ENCODE results near the gene TCTN3.
"Not testable (repeated sequence)": the region's sequence is repeated elsewhere in the genome, so short reads cannot be mapped to it uniquely, and the experiment has no call there.

TCTN3 gene

GRCh38 chr10:95693668-95694534, at the start of gene TCTN3:
TCTN3 (minus strand) TSS chr10:95693927; CDS start chr10:95693899, 28 bp downstream.
- DNase-seq (ENCODE audit: low read depth in 2 of 2): peak; percentile 93 to 94

GRCh38 chr10:95742962-95743535, 49.3 kb upstream of the TCTN3 start:
- no peak for DNase-seq (ENCODE audit: low read depth in 2 of 2)

DNA sequence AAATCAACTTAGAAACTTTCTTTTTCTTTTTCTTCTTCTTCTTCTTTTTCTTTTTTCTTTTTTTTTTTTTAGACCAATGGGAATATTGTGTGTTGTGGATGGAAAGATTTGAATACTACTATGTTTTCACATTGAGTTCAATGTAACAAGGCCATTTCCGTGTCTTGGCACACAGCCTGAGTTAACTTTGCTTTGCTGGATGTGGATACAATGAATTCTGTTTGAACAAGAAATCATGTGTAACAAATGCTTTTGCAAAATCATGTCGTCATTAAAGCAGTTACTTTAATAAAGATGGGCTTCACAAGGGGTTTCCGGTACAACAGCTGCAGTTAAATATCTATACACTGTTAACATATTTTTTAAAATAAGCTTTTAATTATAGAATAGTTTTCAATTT, 48.8 kb upstream of the TCTN3 start:
- no peak for DNase-seq (ENCODE audit: low read depth in 2 of 2)

- no peak for DNase-seq (ENCODE audit: low read depth in 2 of 2)
Measured at GRCh38 chr10:95741807-95742467, 48.2 kb upstream of the TCTN3 start.

GRCh38 chr10:95739056-95739455, 45.3 kb upstream of the TCTN3 start:
- no peak for DNase-seq (ENCODE audit: low read depth in 2 of 2)

DNA sequence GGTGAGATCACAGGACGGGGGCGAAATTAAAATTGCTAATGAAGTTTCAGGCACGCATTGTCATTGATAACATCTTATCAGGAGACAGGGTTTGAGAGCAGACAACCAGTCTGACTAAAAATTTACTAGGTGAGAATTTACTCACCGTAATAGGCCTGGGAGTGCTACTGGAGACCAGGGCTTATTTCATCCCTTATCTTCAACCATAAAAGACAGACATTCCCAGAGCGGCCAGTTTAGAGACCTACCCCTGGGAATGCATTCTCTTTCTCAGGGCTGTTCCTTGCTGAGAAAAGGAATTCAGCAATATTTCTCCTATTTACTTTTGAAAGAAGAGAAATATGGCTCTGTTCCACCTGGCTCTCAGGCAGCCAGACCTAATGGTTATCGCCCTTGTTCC, 39.2 kb upstream of the TCTN3 start:
- DNase-seq (ENCODE audit: low read depth in 2 of 2): not testable (repeated sequence)

DNA sequence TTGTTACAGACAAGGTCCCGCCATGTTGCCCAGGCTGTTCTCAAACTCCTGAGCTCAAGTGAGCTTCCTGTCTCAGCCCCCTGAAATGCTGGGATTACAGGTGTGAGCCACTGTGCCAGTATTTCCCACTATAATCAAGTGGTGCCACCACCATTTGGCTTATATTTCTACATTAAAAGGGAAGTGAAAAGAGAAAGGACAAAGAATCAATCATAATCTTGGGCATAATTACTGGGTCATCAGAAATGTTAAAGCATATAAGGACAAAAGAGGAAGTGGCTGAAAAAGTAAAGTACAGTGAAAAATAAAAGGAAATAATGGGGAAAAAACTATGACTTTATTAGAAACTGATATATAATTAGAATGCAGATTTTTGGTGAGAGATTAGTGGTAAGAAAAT, 36.5 kb upstream of the TCTN3 start:
- no peak for DNase-seq (ENCODE audit: low read depth in 2 of 2)

DNA sequence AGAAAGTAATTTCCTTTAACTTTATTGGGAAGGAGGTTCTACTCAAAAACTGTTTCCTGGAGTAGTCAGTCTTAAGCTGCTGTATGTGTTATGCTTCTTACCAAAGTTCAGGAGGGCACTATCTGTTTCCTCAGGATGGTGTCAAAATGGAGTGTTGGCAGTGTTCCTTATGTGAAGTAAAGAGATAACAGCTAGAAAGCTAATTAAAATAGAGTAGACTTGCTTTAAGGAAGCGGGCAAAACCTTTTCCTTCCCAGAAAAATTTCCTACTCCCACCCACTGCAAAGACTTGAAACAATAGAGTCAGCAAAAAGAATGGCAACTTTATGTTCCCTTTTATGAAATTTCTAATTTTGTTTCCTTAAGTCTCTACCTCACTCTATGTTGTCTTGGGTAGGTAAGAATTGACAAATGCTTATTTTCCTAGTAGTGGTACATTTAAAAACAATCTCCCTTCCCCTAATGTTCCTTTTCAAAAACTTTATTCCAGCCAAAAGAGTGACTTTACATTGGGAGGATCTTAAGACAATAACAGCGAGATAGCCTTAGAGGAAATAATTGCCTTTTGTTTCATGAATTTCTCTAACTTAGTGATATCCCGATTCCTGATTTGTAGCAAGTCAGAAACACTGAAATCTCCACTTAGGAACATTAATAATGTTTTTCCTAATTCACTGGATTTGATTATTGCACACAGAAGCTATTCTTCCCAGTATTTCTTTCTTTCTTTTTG, 35.8 kb upstream of the TCTN3 start:
- DNase-seq (ENCODE audit: low read depth in 2 of 2): no peak

- DNase-seq (ENCODE audit: low read depth in 2 of 2): no peak
Measured at GRCh38 chr10:95728526-95728925, 34.8 kb upstream of the TCTN3 start.

GRCh38 chr10:95722496-95722895, 28.8 kb upstream of the TCTN3 start:
- DNase-seq (ENCODE audit: low read depth in 2 of 2): not testable (repeated sequence)

GRCh38 chr10:95720745-95721144, 27.0 kb upstream of the TCTN3 start:
- not testable (repeated sequence) for DNase-seq (ENCODE audit: low read depth in 2 of 2)

DNA sequence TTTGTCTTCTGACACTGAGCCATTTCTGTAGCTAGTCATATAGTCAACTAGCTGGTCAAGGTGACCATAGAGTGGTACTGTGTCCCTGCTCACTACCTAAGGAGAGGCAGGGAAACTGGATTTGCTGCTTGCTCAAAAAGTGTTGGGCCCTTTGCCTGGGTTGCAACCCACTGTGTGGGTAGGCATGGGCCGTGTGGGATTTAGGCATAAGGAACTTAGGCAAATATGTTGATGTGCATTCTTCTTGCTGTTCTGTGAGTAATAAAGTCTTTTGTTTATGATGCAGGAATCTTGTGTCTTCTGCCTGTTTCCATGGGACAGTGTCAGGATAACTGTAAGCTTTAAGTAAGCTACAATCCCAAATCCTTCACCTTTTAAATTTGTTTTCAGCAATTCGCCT, 23.1 kb upstream of the TCTN3 start:
- DNase-seq (ENCODE audit: low read depth in 2 of 2): no peak

GRCh38 chr10:95716466-95716865, 22.7 kb upstream of the TCTN3 start:
- no peak for DNase-seq (ENCODE audit: low read depth in 2 of 2)

DNA sequence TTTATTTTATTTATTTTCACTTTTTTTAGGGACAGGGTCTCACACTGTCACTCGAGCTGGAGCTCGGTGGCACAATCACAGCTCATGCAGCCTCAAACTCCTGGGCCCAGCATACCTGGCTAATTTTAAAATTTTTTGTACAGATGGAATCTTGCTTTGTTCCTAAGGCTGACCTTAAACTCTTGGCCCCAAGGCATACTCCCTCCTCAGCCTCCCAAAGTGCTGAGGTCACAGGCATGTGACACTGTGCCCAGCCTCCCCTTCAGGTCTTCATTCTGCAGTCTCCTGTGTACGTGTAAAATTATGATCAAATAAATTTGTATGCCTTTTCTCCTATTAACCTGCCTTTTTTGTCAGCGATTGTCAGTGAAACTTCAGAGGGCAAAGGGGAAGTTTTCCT, 17.8 kb upstream of the TCTN3 start:
- no peak for DNase-seq (ENCODE audit: low read depth in 2 of 2)

DNA sequence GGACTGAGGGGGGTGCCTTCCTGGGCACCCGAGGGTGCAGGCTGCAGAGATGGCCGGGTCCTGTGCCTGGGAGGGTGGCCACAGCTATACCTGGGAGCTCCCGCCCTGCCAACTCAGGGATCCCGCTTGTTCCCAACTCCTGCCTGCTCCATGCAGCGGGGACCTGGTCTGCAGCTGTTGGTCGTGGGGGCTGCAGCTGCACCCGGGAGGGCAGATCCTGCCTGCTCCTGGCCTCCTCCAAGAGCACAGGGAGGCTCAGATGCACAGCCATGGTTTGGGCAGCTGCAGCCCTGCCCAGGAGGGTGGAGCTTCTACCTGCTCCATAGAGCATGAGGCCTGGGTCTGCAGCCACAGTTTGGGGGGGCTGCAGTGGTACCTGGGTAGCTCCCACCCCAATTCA, 13.3 kb upstream of the TCTN3 start:
- no peak for DNase-seq (ENCODE audit: low read depth in 2 of 2)

DNA sequence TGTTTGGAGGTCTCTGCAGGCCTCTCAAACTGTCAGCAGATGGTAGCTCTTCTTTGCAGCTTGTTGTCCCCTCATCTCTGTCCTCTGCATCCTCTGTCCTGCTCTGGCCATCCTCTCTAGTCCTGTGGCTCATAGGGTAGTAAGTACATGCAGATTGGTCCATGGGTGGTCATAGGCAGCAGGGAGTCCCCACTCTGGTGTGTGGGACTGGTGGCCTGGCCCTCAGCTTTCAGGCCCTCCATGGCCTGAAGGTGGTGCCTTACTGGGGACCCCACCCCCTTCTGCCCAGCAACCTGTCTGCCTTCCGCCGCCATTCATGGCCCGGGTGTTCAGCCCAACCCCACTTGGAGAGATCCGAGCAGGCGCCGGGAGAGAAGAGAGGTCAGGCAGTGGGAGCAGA, 12.8 kb upstream of the TCTN3 start:
- DNase-seq (ENCODE audit: low read depth in 2 of 2): no peak

- DNase-seq (ENCODE audit: low read depth in 2 of 2): no peak
Measured at GRCh38 chr10:95698415-95698814, 4.7 kb upstream of the TCTN3 start.

DNA sequence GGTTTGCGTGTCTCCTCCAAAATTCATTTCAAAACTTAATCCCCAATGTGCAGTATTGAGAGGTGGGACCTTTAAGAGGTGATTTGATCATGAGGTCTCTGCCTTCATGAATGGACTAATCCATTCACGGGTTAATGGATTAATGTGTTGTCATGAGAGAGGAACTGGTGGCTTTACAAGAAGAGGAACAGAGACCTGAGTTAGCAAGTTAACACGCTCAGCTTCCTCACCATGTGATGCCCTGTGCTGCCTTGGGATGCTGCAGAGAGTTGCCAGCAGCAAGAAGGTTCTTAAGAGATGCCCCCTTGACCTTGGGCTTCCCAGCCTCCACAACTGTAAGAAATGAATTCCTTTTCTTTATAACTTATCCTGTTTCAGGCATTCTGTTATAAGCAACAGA, 3.7 kb upstream of the TCTN3 start:
- no peak for DNase-seq (ENCODE audit: low read depth in 2 of 2)

GRCh38 chr10:95694665-95695064, 938 bp upstream of the TCTN3 start:
- DNase-seq (ENCODE audit: low read depth in 2 of 2): no peak

DNA sequence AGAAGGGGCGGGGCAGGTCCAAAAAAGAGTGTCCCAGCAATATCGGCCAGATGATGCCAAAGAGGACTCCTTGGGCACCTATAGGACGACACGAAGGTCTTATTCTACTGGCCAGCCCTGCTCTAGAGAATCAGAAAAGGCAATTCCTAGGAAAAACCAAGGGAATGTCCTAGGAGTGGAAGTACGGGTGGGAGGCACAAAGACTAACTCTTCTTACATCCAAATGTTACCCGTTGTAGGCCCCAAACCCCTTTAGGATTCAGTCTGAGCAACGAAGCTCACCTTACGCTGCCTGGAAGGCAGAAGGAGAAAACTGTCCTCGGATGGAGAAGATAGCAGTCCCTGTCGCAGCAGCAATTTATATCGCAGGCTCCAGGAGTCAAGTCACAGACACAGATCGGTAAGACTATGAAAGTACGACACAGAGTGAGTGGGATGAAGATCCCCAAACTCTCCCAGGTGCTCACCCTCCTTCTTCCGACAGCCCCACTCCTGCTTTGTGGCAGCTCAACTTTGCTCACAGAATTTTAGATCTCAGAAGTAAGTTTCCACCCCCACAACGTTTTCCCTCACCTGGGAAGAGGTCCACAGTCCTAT, 558 bp downstream of the TCTN3 start:
- no peak for DNase-seq (ENCODE audit: low read depth in 2 of 2)

DNA sequence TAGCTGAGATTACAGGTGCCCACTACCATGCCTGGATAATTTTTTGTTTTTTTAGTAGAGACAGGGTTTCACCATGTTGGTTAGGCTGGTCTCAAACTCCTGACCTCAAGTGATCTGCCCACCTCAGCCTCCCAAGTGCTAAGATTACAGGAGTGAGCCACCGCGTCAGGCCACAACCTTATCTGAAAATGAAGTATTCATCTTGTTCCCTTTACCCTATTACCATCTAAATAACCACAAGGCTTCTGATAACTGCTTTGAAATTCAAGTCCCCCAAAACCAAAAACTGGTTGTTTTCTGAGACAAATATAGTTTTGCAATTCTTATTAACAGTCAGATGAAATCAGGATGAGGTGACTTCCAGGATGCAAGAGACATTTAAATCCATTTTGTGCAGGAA, 2.4 kb downstream of the TCTN3 start:
- DNase-seq (ENCODE audit: low read depth in 2 of 2): no peak

DNA sequence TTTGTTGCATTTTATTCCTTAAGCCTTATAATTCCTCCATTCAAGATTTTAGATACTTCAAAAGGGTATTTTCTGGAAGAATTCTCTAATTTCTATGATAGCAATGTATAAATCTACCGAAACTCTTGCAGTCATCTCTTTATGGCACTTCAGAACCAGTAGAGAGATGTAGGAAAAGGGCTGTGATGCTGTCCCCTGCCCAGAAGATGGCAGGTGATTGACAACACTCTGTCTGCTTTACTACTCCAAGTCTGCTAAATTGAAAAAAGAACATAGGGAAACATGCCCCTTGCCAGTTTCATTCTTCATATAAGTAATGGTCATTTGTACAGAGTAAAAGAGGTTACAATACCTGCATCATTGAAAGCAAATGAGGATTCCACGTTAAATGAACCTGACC, 5.1 kb downstream of the TCTN3 start:
- no peak for DNase-seq (ENCODE audit: low read depth in 2 of 2)
